HCT116 (cell line): ENCODE results near the gene COPS6.

ENCODE experiments used
- EZH2 ChIP-seq: fragments of 200-600 bp; sonication (generic); IDR thresholded peaks from 2 replicates; pipeline ENCODE4 v1.6.1; 2017; ENCODE audit warnings: antibody characterized with exemption, mixed run types
- POLR2AphosphoS5 ChIP-seq: IDR thresholded peaks from 2 replicates; pipeline ENCODE4 v1.6.1; 2011; ENCODE audit warnings: mild to moderate bottlenecking, low read depth, low read length, moderate library complexity
- TF ChIP-seq, protein P1 (sequence below), 3 experiments: fragments of 200-600 bp in 1 of 3; sonication (generic) in 1 of 3; IDR thresholded peaks in 2 of 3; conservative IDR thresholded peaks in 1 of 3; 2 replicates each; pipeline ENCODE4 v1.5.1; 2012 to 2017; ENCODE audit warnings: low read depth in 2 of 3, low read length in 2 of 3, antibody characterized with exemption in 1 of 3, borderline replicate concordance in 1 of 3, control low read depth in 1 of 3, mild to moderate bottlenecking in 1 of 3, mixed read lengths in 1 of 3, mixed run types in 1 of 3, moderate library complexity in 1 of 3; ENCODE audit not compliant: insufficient read depth in 1 of 3

DNA sequence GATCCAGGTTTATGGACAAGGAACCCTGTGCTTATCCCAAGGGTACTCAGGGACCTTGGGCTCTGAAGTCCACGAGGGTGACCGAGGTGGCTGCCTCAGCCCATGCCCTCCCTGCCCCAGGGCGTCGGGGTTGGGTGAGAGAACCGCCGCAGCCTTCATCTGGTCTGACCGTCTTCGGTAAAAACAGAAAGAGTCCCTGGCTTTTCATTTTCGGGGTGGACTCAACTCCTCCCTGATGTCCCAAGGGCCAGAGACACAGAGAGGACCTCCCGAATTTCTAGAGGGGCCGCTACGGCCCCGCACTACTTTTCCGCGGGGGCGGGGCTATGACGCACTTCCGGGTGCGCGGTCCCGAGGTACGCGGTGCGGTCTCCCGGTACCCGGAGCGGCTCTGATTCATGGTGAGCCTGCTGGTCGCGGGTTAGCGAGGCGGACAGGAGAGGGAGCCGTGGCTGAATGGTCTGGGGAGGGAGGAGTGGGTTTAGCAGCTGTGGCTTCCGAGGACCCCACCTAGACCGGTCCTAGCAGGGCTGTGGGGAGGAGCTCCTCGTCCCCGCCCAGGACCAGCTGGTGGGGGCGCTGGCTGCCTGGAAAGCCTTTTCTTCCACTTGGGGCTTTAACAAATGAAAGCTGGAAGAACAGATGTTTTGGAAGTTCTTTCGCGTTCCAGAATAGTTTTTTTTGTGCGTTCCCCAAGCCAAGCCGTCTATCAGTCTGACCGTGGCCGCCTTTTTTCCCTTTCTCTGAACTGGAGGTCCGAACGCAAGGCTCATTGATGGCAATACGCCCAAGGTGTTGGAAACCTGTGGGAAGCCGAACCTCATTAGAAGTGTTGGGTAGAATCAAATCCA lies 39.1 kb upstream of the COPS6 start, which contains the start of gene ZSCAN21:
- TF ChIP-seq POLR2AphosphoS5 (peak; percentile 85), EZH2 (no peak)
- TF ChIP-seq, protein P1, sequence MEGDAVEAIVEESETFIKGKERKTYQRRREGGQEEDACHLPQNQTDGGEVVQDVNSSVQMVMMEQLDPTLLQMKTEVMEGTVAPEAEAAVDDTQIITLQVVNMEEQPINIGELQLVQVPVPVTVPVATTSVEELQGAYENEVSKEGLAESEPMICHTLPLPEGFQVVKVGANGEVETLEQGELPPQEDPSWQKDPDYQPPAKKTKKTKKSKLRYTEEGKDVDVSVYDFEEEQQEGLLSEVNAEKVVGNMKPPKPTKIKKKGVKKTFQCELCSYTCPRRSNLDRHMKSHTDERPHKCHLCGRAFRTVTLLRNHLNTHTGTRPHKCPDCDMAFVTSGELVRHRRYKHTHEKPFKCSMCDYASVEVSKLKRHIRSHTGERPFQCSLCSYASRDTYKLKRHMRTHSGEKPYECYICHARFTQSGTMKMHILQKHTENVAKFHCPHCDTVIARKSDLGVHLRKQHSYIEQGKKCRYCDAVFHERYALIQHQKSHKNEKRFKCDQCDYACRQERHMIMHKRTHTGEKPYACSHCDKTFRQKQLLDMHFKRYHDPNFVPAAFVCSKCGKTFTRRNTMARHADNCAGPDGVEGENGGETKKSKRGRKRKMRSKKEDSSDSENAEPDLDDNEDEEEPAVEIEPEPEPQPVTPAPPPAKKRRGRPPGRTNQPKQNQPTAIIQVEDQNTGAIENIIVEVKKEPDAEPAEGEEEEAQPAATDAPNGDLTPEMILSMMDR (IDR thresholded peaks at IDR 0.05 in 2 of 3, conservative IDR thresholded peaks at IDR 0.05 in 1 of 3; ENCODE audit: borderline replicate concordance in 1 of 3, insufficient read depth in 1 of 3, low read depth in 2 of 3, low read length in 2 of 3), result 0 out of 6 replicates have a peak, but pooled peaks of 1 of the 3 experiments have one; percentile 16
